GM21529 (cell line): ENCODE data around the gene POLR1H.

Experiments
- ATAC-seq: cut with Tn5 transposase; IDR thresholded peaks from one replicate; pipeline ENCODE4 v1.9.1; 2021; ENCODE audit not compliant: unreplicated experiment

The POLR1H gene

GRCh38 chr6:30061858-30062458 lies 893 bp downstream of the POLR1H start:
- no peak for ATAC-seq

- no peak for ATAC-seq
Observed at GRCh38 chr6:30062471-30063178, 1.6 kb downstream of the POLR1H start.

- ATAC-seq: no peak
Observed at GRCh38 chr6:30063315-30063714, 2.2 kb downstream of the POLR1H start.

- ATAC-seq: no peak
Observed at GRCh38 chr6:30066082-30066481, 5.0 kb downstream of the POLR1H start.

GRCh38 chr6:30066577-30067459 lies 5.8 kb downstream of the POLR1H start, which contains the start of gene PPP1R11:
PPP1R11 (plus strand) TSS chr6:30067198; CDS start chr6:30067411, 213 bp downstream.
- peak; percentile 95 for ATAC-seq

GRCh38 chr6:30067460-30068139 lies 6.5 kb downstream of the POLR1H start:
- ATAC-seq: no peak

- no peak for ATAC-seq
Observed at GRCh38 chr6:30071081-30071818, 10.2 kb downstream of the POLR1H start.

- ATAC-seq: no peak
Observed at GRCh38 chr6:30071858-30072257, 10.8 kb downstream of the POLR1H start.

- no peak for ATAC-seq
Observed at GRCh38 chr6:30073489-30074235, 12.6 kb downstream of the POLR1H start.

- ATAC-seq: no peak
Observed at GRCh38 chr6:30074331-30075093, 13.4 kb downstream of the POLR1H start.

- ATAC-seq: no peak
Observed at GRCh38 chr6:30075094-30075789, 14.2 kb downstream of the POLR1H start, which contains the start of gene RNF39. RNF39 (minus strand) TSS chr6:30075769; CDS start chr6:30075585, 184 bp downstream.

- ATAC-seq: no peak
Observed at GRCh38 chr6:30075790-30076732, 15.0 kb downstream of the POLR1H start.

GRCh38 chr6:30077218-30077617 lies 16.2 kb downstream of the POLR1H start:
- ATAC-seq: no peak

GRCh38 chr6:30087876-30088275 lies 26.8 kb downstream of the POLR1H start:
- no peak for ATAC-seq

- no peak for ATAC-seq
Observed at GRCh38 chr6:30091577-30092381, 30.7 kb downstream of the POLR1H start.

GRCh38 chr6:30092852-30093543 lies 31.9 kb downstream of the POLR1H start:
- ATAC-seq: no peak
